Activated CD4-positive, alpha-beta memory T cell treated with anti-CD3 and anti-CD28 coated beads for 36 hours (primary cell): ENCODE results near the gene ZNF207. TPM values are rescaled to one million over a fixed set of nuclear protein-coding genes. Genes with fewer than 3 reads are reported as not detected.
"Not testable (repeated sequence)": the region's sequence is repeated elsewhere in the genome, so short reads cannot be mapped to it uniquely, and the experiment has no call there.

ENCODE experiments used
- CTCF ChIA-PET: fragments of 350-600 bp; sonication (Branson Sonifier 250); formaldehyde crosslinking; loops from one replicate; lab custom pipeline; 2021; ENCODE audit warnings: antibody characterized with exemption, inconsistent platforms; lab: Charles Lee
- POLR2A ChIA-PET: fragments of 350-600 bp; sonication (Branson Sonifier 250); formaldehyde crosslinking; loops from one replicate; lab custom pipeline; 2021; ENCODE audit warnings: antibody characterized with exemption; lab: Charles Lee
- DNase-seq: peaks from one replicate; pipeline ENCODE4 v3.0.0-alpha.2; 2020
- H3K27ac Mint-ChIP-seq: one replicate; pipeline ENCODE4 v1.8.0; 2021; ENCODE audit warnings: mixed read lengths
- H3K27me3 Mint-ChIP-seq: one replicate; pipeline ENCODE4 v1.8.0; 2021; ENCODE audit warnings: mixed read lengths
- H3K36me3 Mint-ChIP-seq: one replicate; pipeline ENCODE4 v1.8.0; 2021; ENCODE audit warnings: mixed read lengths
- H3K4me1 Mint-ChIP-seq: one replicate; pipeline ENCODE4 v1.8.0; 2021; ENCODE audit warnings: low read depth, mixed read lengths
- H3K4me3 Mint-ChIP-seq: one replicate; pipeline ENCODE4 v1.8.0; 2021; ENCODE audit warnings: mild to moderate bottlenecking, mixed read lengths
- H3K9me3 Mint-ChIP-seq: one replicate; pipeline ENCODE4 v1.8.0; 2021; ENCODE audit warnings: mixed read lengths
- intact Hi-C: fragments of 100-400 bp; cut with micrococcal nuclease; formaldehyde crosslinking; loops from one replicate; pipeline ENCODE4 v1.15.1; 2023
- microRNA-seq: library from miRNA; unstranded; fragments of <30 nt; microRNA quantifications from one replicate; pipeline ENCODE4 v1.2.0, GENCODE V29; 2022; ENCODE audit warnings: borderline number of aligned reads, borderline microRNAs expressed, borderline replicate concordance
- total RNA-seq, 2 experiments: library from RNA; stranded (reverse); gene quantifications; one replicate each; pipeline ENCODE4 v1.2.3, GENCODE V29; 2021

Gene ZNF207
- total RNA-seq, 2 experiments from 2014 or later: 192 to 209 TPM

- no peak overlapping the region for H3K27ac Mint-ChIP-seq
- intact Hi-C loops: no loop called here
Measured at GRCh38 chr17:32393904-32394303, 43.9 kb downstream of the ZNF207 start.

DNA sequence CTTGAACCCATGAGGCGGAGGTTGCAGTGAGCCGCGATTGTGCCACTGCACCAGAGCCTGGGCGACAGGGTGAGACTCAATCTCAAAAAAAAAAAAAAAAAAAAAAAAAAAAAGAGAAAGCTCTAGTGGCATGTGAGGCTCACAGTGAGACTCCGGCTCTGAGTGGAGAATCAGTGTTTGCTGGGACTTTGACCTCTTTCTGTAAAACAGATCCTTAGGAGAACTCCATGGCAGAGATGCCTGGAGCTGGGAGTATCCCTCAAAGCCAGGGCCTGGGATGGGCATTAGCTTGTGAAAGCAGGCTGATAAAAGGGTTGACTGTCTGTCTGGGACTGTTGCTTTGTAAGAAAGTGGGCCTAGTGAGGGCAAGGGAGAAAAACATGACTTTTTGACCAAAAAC is 46.4 kb downstream of the ZNF207 start:
- no peaks in the 10 kb centered on the region for H3K27me3 Mint-ChIP-seq
- H3K4me3 Mint-ChIP-seq: no peak overlapping the region
- DNase-seq: no peak
- H3K36me3 Mint-ChIP-seq: peaks cover 3% of the 10 kb centered on the region
- intact Hi-C loops: no loop called here
- POLR2A ChIA-PET: interaction anchor here (0.5 kb wide), 1 partner anchor 12 kb away, joined by 3 read pairs; no protein-coding TSS in a partner anchor
- H3K27ac Mint-ChIP-seq: no peak overlapping the region
- H3K4me1 Mint-ChIP-seq: no peaks in the 10 kb centered on the region
- CTCF ChIA-PET: no interaction called here
- H3K9me3 Mint-ChIP-seq: no peaks in the 10 kb centered on the region

More at GRCh38 chr17:32393904-32394303, 43.9 kb downstream of the ZNF207 start:
- no peaks in the 10 kb centered on the region for H3K4me1 Mint-ChIP-seq
- ChIA-PET POLR2A (no interaction called here), CTCF (no interaction called here)
- H3K27me3 Mint-ChIP-seq: no peaks in the 10 kb centered on the region
- no peaks in the 10 kb centered on the region for H3K9me3 Mint-ChIP-seq
- peaks cover 3% of the 10 kb centered on the region for H3K36me3 Mint-ChIP-seq
- no peak overlapping the region for H3K4me3 Mint-ChIP-seq
- no peak for DNase-seq

GRCh38 chr17:32398946-32399345 is 49.0 kb downstream of the ZNF207 start:
- POLR2A ChIA-PET: no interaction called here
- no peaks in the 10 kb centered on the region for H3K9me3 Mint-ChIP-seq
- H3K36me3 Mint-ChIP-seq: peaks cover 3% of the 10 kb centered on the region
- no peak overlapping the region for H3K4me3 Mint-ChIP-seq
- intact Hi-C loops: no loop called here
- CTCF ChIA-PET: no interaction called here
- DNase-seq: no peak
- no peak overlapping the region for H3K27ac Mint-ChIP-seq
- peaks cover 4% of the 10 kb centered on the region for H3K4me1 Mint-ChIP-seq
- H3K27me3 Mint-ChIP-seq: no peaks in the 10 kb centered on the region

GRCh38 chr17:32410085-32410484 is 60.1 kb downstream of the ZNF207 start:
- H3K9me3 Mint-ChIP-seq, CTCF ChIA-PET, H3K27me3 Mint-ChIP-seq, H3K27ac Mint-ChIP-seq, H3K36me3 Mint-ChIP-seq, intact Hi-C loops, H3K4me1 Mint-ChIP-seq, DNase-seq, POLR2A ChIA-PET, H3K4me3 Mint-ChIP-seq: not testable (repeated sequence)

DNA sequence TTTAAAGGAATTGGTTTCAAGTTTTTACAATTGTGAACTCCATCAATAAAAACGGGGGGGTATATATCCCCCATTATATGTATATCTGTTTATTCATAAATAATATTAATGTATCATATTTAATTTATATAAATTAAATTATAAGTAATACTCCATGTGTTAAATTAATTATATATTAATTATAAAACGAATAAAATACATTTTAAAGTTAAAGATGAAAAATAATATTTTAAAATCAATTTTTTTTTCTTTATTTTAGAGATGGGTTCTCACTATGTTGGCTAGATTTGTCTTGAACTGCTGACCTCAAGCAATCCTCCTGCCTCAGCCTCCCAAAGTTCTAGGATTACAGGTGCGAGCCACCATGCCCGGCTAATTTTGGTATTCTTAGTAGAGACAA is 76.9 kb downstream of the ZNF207 start:
- no peak for DNase-seq
- POLR2A ChIA-PET: no interaction called here
- Mint-ChIP-seq H3K27me3 (no peaks in the 10 kb centered on the region), H3K27ac (no peak overlapping the region), H3K36me3 (peaks cover 12% of the 10 kb centered on the region), H3K4me3 (no peak overlapping the region), H3K4me1 (no peaks in the 10 kb centered on the region), H3K9me3 (peaks cover 21% of the 10 kb centered on the region)
- intact Hi-C loops: no loop called here
- CTCF ChIA-PET: no interaction called here

GRCh38 chr17:32429598-32429997 is 79.6 kb downstream of the ZNF207 start:
- no peak for DNase-seq
- H3K4me3 Mint-ChIP-seq: no peak overlapping the region
- peaks cover 21% of the 10 kb centered on the region for H3K9me3 Mint-ChIP-seq
- no peaks in the 10 kb centered on the region for H3K4me1 Mint-ChIP-seq
- intact Hi-C loops: no loop called here
- H3K27ac Mint-ChIP-seq: no peak overlapping the region
- peaks cover 12% of the 10 kb centered on the region for H3K36me3 Mint-ChIP-seq
- ChIA-PET CTCF (interaction anchor here (1.2 kb wide), 1 partner anchor 32 kb away, joined by 6 read pairs; no protein-coding TSS in a partner anchor), POLR2A (no interaction called here)
- H3K27me3 Mint-ChIP-seq: no peaks in the 10 kb centered on the region

Small RNAs within 50 kb of the gene (microRNA-seq; reads per million reads assigned to microRNA genes)
- gene MIR632: 2.4 reads per million

Other genes with a start within 250 kb of the ZNF207 start
- gene RHOT1, start 207.7 kb upstream of the ZNF207 start, total RNA-seq: 10 to 100 TPM; 22.9 to 24.4 TPM
- gene RHBDL3, start 84.3 kb upstream of the ZNF207 start, total RNA-seq: under 1 TPM in 1 of 2 experiments, not detected in 1; 0.17 TPM
- gene C17orf75, start 8.0 kb upstream of the ZNF207 start, total RNA-seq: 10 to 100 TPM; 25.6 to 28.5 TPM
- 100 to 1,000 TPM; 161 to 162 TPM for gene PSMD11, start 94.4 kb downstream of the ZNF207 start, total RNA-seq
- 10 to 100 TPM; 12.4 to 13.1 TPM for gene CDK5R1, start 136.8 kb downstream of the ZNF207 start, total RNA-seq